Neural progenitor cell (in vitro differentiated cells): ENCODE data around the gene GAL3ST3.

Experiments used
- CTCF ChIP-seq: fragments of 200-600 bp; sonication (generic); IDR thresholded peaks from 2 replicates; pipeline ENCODE4 v1.5.1; 2017; ENCODE audit warnings: antibody characterized with exemption, mild to moderate bottlenecking
- EZH2 ChIP-seq: fragments of 200-600 bp; sonication (generic); IDR thresholded peaks from 2 replicates; pipeline ENCODE4 v1.6.1; 2017; ENCODE audit warnings: antibody characterized with exemption, mild to moderate bottlenecking, moderate library complexity

- TF ChIP-seq CTCF (no peak), EZH2 (no peak)
These were observed 6.1 kb upstream of the GAL3ST3 start for GRCh38 chr11:66055021-66055420.
